Measurements from ENCODE around the gene CTBP1. TPM values are rescaled to one million over a fixed set of nuclear protein-coding genes. Genes with fewer than 3 reads are reported as not detected.

Gene CTBP1
- total and polyA plus RNA-seq, 4 donors, result 121 to 204 (median 138) TPM

DNA sequence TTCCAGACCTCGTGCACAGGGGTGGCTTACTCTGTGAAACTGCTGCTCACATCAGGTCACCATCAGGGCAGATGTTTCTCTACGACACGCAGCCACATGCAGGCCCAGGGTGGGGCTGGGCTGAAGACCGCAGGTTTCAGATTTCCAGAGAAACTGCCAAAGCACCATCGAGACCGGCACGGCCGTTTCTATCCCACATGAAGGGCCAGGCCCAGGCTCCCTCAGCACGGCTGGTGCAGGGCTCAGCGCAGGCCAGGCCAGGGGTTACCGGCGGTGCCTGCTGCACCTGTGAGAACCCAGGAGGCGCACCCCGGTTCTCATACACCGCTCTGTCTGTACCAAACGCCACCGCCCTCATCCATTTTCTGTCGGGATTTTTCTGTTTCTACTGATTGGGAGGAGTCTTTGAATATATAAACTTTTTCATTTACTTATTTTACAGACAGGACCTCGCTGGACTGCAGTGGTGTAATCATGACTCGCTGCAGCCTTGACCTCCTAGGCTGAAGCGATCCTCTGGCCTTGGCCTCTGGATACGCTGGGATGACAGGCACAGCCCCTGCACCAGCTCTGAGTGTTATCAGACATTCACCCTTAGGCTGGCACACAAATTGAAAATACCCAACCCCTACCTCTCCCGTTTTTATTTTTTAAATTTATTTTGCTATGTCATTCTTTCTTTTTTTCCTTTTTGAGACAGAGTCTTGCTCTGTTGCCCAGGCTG, 17.1 kb downstream of the CTBP1 start:
- TF ChIP-seq, protein P1, sequence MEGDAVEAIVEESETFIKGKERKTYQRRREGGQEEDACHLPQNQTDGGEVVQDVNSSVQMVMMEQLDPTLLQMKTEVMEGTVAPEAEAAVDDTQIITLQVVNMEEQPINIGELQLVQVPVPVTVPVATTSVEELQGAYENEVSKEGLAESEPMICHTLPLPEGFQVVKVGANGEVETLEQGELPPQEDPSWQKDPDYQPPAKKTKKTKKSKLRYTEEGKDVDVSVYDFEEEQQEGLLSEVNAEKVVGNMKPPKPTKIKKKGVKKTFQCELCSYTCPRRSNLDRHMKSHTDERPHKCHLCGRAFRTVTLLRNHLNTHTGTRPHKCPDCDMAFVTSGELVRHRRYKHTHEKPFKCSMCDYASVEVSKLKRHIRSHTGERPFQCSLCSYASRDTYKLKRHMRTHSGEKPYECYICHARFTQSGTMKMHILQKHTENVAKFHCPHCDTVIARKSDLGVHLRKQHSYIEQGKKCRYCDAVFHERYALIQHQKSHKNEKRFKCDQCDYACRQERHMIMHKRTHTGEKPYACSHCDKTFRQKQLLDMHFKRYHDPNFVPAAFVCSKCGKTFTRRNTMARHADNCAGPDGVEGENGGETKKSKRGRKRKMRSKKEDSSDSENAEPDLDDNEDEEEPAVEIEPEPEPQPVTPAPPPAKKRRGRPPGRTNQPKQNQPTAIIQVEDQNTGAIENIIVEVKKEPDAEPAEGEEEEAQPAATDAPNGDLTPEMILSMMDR (IDR thresholded peaks at IDR 0.05; ENCODE audit: control extremely low read depth, extremely low read depth), result no peak
- DNase-seq, result no peak

DNA sequence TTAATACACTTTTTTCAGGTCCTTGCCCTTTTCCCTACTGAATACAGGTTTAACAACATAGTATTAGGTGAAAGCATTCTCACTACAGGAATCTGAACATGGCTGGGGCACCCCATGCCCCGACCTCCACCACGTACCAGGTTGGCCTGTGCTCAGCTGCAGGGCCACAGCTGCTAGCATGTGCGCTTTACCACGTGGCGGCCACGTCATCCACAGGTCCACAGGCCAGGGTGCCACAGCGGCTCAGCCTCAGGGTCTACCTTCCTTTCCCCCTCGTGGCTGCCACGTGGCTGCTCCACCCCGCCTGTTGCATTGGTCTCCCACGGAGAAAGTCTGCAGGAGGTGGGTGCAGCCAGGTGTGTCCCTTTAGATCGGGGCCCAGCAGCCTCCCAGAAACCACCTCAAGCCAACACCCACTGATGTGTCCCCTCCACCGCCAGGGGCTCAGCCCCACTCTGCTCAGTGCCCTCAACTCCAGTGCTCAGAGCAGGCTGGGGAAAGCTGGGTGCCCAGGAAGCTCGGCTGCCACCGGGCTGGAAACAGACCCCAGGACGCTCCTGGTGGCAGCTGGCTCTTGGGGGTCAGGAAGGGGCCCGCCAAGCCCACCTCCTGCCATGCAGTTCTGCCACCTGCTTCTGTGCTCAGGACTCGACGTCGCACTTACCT, 17.8 kb downstream of the CTBP1 start:
- Histone ChIP-seq H3K4me1 (ENCODE audit: control insufficient read depth in 5 of 5, insufficient read depth in 5 of 5, low read length in 5 of 5) (peaks cover 0 to 25% (median 10%) of the 10 kb centered on the region in 5 donors), H3K36me3 (ENCODE audit: control insufficient read depth in 4 of 4, insufficient read depth in 4 of 4, low read length in 4 of 4) (peaks cover 4 to 87% (median 40%) of the 10 kb centered on the region in 4 donors), H3K27me3 (ENCODE audit: control insufficient read depth in 3 of 3, insufficient read depth in 3 of 3, low read length in 2 of 3) (no peaks in the 10 kb centered on the region), H3K27ac (ENCODE audit: low read depth in 1 of 2, low read length in 1 of 2) (no peak overlapping the region), H3K9ac (ENCODE audit: insufficient read depth in 1 of 2, low read length in 2 of 2) (no peak overlapping the region), H3K4me3 (no peak overlapping the region), H3K9me3 (ENCODE audit: control insufficient read depth in 4 of 4, insufficient read depth in 3 of 4, low read length in 3 of 4) (no peaks in the 10 kb centered on the region)
- TF ChIP-seq, protein P1 (IDR thresholded peaks at IDR 0.05; ENCODE audit: control extremely low read depth, extremely low read depth), result no peak
- 97 to 99% methylated on average over 20 of the region's 20 CpGs for WGBS, 2 donors
- ATAC-seq (ENCODE audit: insufficient read depth, low FRiP score), result no peak
- DNase-seq, result no peak

More for the DNA sequence above, 17.1 kb downstream of the CTBP1 start:
- WGBS, 2 donors, result 88 to 91% methylated on average over 23 of the region's 23 CpGs
- H3K4me3 ChIP-seq, result no peak overlapping the region
- no peak overlapping the region for H3K9ac ChIP-seq (ENCODE audit: insufficient read depth in 1 of 2, low read length in 2 of 2)
- H3K27ac ChIP-seq (ENCODE audit: low read depth in 1 of 2, low read length in 1 of 2), result no peak overlapping the region
- H3K36me3 ChIP-seq (ENCODE audit: control insufficient read depth in 4 of 4, insufficient read depth in 4 of 4, low read length in 4 of 4), result peaks cover 4 to 83% (median 36%) of the 10 kb centered on the region in 4 donors
- ATAC-seq (ENCODE audit: insufficient read depth, low FRiP score), result no peak
- H3K27me3 ChIP-seq (ENCODE audit: control insufficient read depth in 3 of 3, insufficient read depth in 3 of 3, low read length in 2 of 3), result no peaks in the 10 kb centered on the region
- H3K9me3 ChIP-seq (ENCODE audit: control insufficient read depth in 4 of 4, insufficient read depth in 3 of 4, low read length in 3 of 4), result no peaks in the 10 kb centered on the region
- H3K4me1 ChIP-seq (ENCODE audit: control insufficient read depth in 5 of 5, insufficient read depth in 5 of 5, low read length in 5 of 5), result peaks cover 0 to 25% (median 10%) of the 10 kb centered on the region in 5 donors

DNA sequence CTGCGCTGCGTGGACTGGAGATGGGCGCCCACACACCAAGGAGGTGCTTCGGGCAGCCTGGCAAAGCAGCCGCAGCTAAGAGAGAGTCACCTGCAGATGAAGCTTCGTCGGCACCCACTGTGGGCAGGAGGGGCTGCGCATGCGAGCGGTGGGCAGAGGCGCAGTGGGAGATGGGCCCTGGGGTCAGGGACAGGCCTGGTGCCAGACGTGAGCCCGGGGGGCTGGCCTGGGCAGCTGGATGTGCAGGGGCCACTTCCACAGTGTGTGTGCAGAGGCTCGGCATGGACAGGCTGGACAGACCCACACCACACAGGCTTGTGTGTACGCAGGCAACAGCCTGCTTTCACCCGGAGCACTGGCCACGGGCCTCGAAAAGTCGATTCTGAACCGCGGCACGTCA, 18.6 kb downstream of the CTBP1 start:
- Histone ChIP-seq H3K27ac (ENCODE audit: low read depth in 1 of 2, low read length in 1 of 2) (no peak overlapping the region), H3K9ac (ENCODE audit: insufficient read depth in 1 of 2, low read length in 2 of 2) (no peak overlapping the region), H3K9me3 (ENCODE audit: control insufficient read depth in 4 of 4, insufficient read depth in 3 of 4, low read length in 3 of 4) (no peaks in the 10 kb centered on the region), H3K27me3 (ENCODE audit: control insufficient read depth in 3 of 3, insufficient read depth in 3 of 3, low read length in 2 of 3) (no peaks in the 10 kb centered on the region), H3K36me3 (ENCODE audit: control insufficient read depth in 4 of 4, insufficient read depth in 4 of 4, low read length in 4 of 4) (peaks cover 0 to 87% (median 37%) of the 10 kb centered on the region in 4 donors), H3K4me1 (ENCODE audit: control insufficient read depth in 5 of 5, insufficient read depth in 5 of 5, low read length in 5 of 5) (peaks cover 0 to 25% (median 10%) of the 10 kb centered on the region in 5 donors), H3K4me3 (no peak overlapping the region)
- no peak for DNase-seq
- TF ChIP-seq, protein P1 (IDR thresholded peaks at IDR 0.05; ENCODE audit: control extremely low read depth, extremely low read depth), result no peak
- no peak for ATAC-seq (ENCODE audit: insufficient read depth, low FRiP score)
- 97 to 98% methylated on average over 22 of the region's 22 CpGs for WGBS, 2 donors
